ENCODE data around the gene ATP1A2. TPM values are rescaled to one million over a fixed set of nuclear protein-coding genes. Genes with fewer than 3 reads are reported as not detected.

Gene ATP1A2
- total RNA-seq, 1 experiment from 2014 or later: 0.15 TPM

- Histone ChIP-seq H3K9me3 (ENCODE audit: control insufficient read depth, insufficient read depth, low read depth, low read length) (no peaks in the 10 kb centered on the region), H3K36me3 (ENCODE audit: control insufficient read depth, insufficient read depth, low read length) (no peaks in the 10 kb centered on the region), H3K27me3 (ENCODE audit: control insufficient read depth, insufficient read depth, low read length) (peaks cover 15% of the 10 kb centered on the region), H3K4me3 (ENCODE audit: low read depth in 2 of 2, low read length in 2 of 2) (no peak overlapping the region), H3K27ac (ENCODE audit: low read length) (no peak overlapping the region), H3K4me1 (ENCODE audit: control insufficient read depth, insufficient read depth, low read length) (no peaks in the 10 kb centered on the region)
- intact Hi-C loops (cut with micrococcal nuclease; ENCODE audit: unreplicated experiment): no loop called here
- ChIA-PET POLR2A (no interaction called here), CTCF (no interaction called here)
- ATAC-seq: no peak
- DNase-seq (ENCODE audit: low read depth, low spot score): no peak
- in situ Hi-C loops (cut with HindIII; ENCODE audit: low pct_unique_long_range_greater_than_20kb, low sequenced_read_pairs): no loop called here
- TF ChIP-seq TCF7L2 (IDR thresholded peaks at IDR 0.05; ENCODE audit: low read depth, low read length) (no peak), POLR2AphosphoS5 (IDR thresholded peaks at IDR 0.05; ENCODE audit: low read depth, low read length) (no peak), REST (IDR thresholded peaks at IDR 0.05; ENCODE audit: insufficient read depth in 1 of 2, low read depth in 2 of 2, low read length in 1 of 2) (no peak), CTCF (IDR thresholded peaks at IDR 0.05) (no peak), SIN3A (IDR thresholded peaks at IDR 0.05; ENCODE audit: borderline replicate concordance, insufficient read depth, low read depth, low read length) (no peak)
- no TSS peak for BruUV-seq (replicated peaks)
These were observed 48.6 kb downstream of the ATP1A2 start for GRCh38 chr1:160164121-160164520.

- peaks cover 15% of the 10 kb centered on the region for H3K27me3 ChIP-seq (ENCODE audit: control insufficient read depth, insufficient read depth, low read length)
- intact Hi-C loops (cut with micrococcal nuclease; ENCODE audit: unreplicated experiment): no loop called here
- H3K4me3 ChIP-seq (ENCODE audit: low read depth in 2 of 2, low read length in 2 of 2): no peak overlapping the region
- DNase-seq (ENCODE audit: low read depth, low spot score): no peak
- H3K36me3 ChIP-seq (ENCODE audit: control insufficient read depth, insufficient read depth, low read length): no peaks in the 10 kb centered on the region
- BruUV-seq (replicated peaks): no TSS peak
- TF ChIP-seq POLR2AphosphoS5 (IDR thresholded peaks at IDR 0.05; ENCODE audit: low read depth, low read length): no peak
- no peak for ATAC-seq
- H3K27ac ChIP-seq (ENCODE audit: low read length): no peak overlapping the region
- POLR2A ChIA-PET: no interaction called here
- in situ Hi-C loops (cut with HindIII; ENCODE audit: low pct_unique_long_range_greater_than_20kb, low sequenced_read_pairs): no loop called here
- no peaks in the 10 kb centered on the region for H3K4me1 ChIP-seq (ENCODE audit: control insufficient read depth, insufficient read depth, low read length)
- H3K9me3 ChIP-seq (ENCODE audit: control insufficient read depth, insufficient read depth, low read depth, low read length): no peaks in the 10 kb centered on the region
- CTCF ChIA-PET: no interaction called here
These were observed 50.8 kb downstream of the ATP1A2 start for GRCh38 chr1:160166166-160166868.

- no peak overlapping the region for H3K27ac ChIP-seq (ENCODE audit: low read length)
- H3K9me3 ChIP-seq (ENCODE audit: control insufficient read depth, insufficient read depth, low read depth, low read length): no peaks in the 10 kb centered on the region
- H3K4me1 ChIP-seq (ENCODE audit: control insufficient read depth, insufficient read depth, low read length): no peaks in the 10 kb centered on the region
- no TSS peak for BruUV-seq (replicated peaks)
- H3K4me3 ChIP-seq (ENCODE audit: low read depth in 2 of 2, low read length in 2 of 2): no peak overlapping the region
- no peaks in the 10 kb centered on the region for H3K36me3 ChIP-seq (ENCODE audit: control insufficient read depth, insufficient read depth, low read length)
- in situ Hi-C loops (cut with HindIII; ENCODE audit: low pct_unique_long_range_greater_than_20kb, low sequenced_read_pairs) (no loop called here), intact Hi-C loops (cut with micrococcal nuclease; ENCODE audit: unreplicated experiment) (no loop called here)
- ChIA-PET POLR2A (no interaction called here), CTCF (no interaction called here)
- DNase-seq (ENCODE audit: low read depth, low spot score): no peak
- H3K27me3 ChIP-seq (ENCODE audit: control insufficient read depth, insufficient read depth, low read length): peaks cover 15% of the 10 kb centered on the region
- TF ChIP-seq POLR2AphosphoS5 (IDR thresholded peaks at IDR 0.05; ENCODE audit: low read depth, low read length): no peak
- no peak for TF ChIP-seq REST (IDR thresholded peaks at IDR 0.05; ENCODE audit: insufficient read depth in 1 of 2, low read depth in 2 of 2, low read length in 1 of 2)
- TF ChIP-seq SIN3A (IDR thresholded peaks at IDR 0.05; ENCODE audit: borderline replicate concordance, insufficient read depth, low read depth, low read length): no peak
- TF ChIP-seq CTCF (IDR thresholded peaks at IDR 0.05): no peak
- TF ChIP-seq TCF7L2 (IDR thresholded peaks at IDR 0.05; ENCODE audit: low read depth, low read length): no peak
- ATAC-seq: no peak
These were observed 51.5 kb downstream of the ATP1A2 start for GRCh38 chr1:160167056-160167455.

Data from Panc1 (cell line).